Hepatocyte (in vitro differentiated cells): ENCODE measurements around the gene BRD3. TPM values are rescaled to one million over a fixed set of nuclear protein-coding genes. Genes with fewer than 3 reads are reported as not detected.

Experiments used
- DNase-seq: peaks from one replicate; pipeline ENCODE4 v3.0.0-alpha.2; 2016; ENCODE audit warnings: low spot score
- H2AFZ ChIP-seq: fragments of 200-600 bp; sonication (generic); 2 replicates; pipeline ENCODE4 v1.6.0; 2016; ENCODE audit warnings: antibody characterized with exemption, mild to moderate bottlenecking
- H3K27ac ChIP-seq: fragments of 200-600 bp; sonication (generic); 2 replicates; pipeline ENCODE4 v1.5.1; 2016; ENCODE audit warnings: mild to moderate bottlenecking
- H3K27me3 ChIP-seq: fragments of 200-600 bp; sonication (generic); 2 replicates; pipeline ENCODE4 v1.6.1; 2016
- H3K36me3 ChIP-seq: fragments of 200-600 bp; sonication (generic); replicated peaks from 2 replicates; pipeline ENCODE4 v1.5.1; 2016; ENCODE audit warnings: low read depth; ENCODE audit not compliant: insufficient read depth
- H3K4me1 ChIP-seq: fragments of 200-600 bp; sonication (generic); 2 replicates; pipeline ENCODE4 v1.5.1; 2016; ENCODE audit warnings: mild to moderate bottlenecking, moderate library complexity; ENCODE audit not compliant: insufficient read depth
- H3K4me2 ChIP-seq: fragments of 200-600 bp; sonication (generic); 2 replicates; pipeline ENCODE4 v1.6.0; 2016
- H3K4me3 ChIP-seq: fragments of 200-600 bp; sonication (generic); 2 replicates; pipeline ENCODE4 v1.5.1; 2016; ENCODE audit warnings: mild to moderate bottlenecking
- H3K79me2 ChIP-seq: fragments of 200-600 bp; sonication (generic); 2 replicates; pipeline ENCODE4 v1.6.0; 2017; ENCODE audit warnings: mild to moderate bottlenecking
- H3K9me2 ChIP-seq: fragments of 200-600 bp; sonication (generic); replicated peaks from 2 replicates; pipeline ENCODE4 v1.6.0; 2017; ENCODE audit warnings: mild to moderate bottlenecking; ENCODE audit not compliant: insufficient read depth
- H3K9me3 ChIP-seq: fragments of 200-600 bp; sonication (generic); 2 replicates; pipeline ENCODE4 v1.5.1; 2016; ENCODE audit warnings: low read depth, mild to moderate bottlenecking
- H4K20me1 ChIP-seq: fragments of 200-600 bp; sonication (generic); 2 replicates; pipeline ENCODE4 v1.6.0; 2016; ENCODE audit warnings: mild to moderate bottlenecking; ENCODE audit not compliant: insufficient read depth, poor library complexity, severe bottlenecking
- CTCF ChIP-seq: fragments of 200-600 bp; sonication (generic); IDR thresholded peaks from 2 replicates; pipeline ENCODE4 v1.5.1; 2016; ENCODE audit warnings: antibody characterized with exemption, mild to moderate bottlenecking; ENCODE audit not compliant: poor library complexity
- EZH2 ChIP-seq: fragments of 200-600 bp; sonication (generic); IDR thresholded peaks from 2 replicates; pipeline ENCODE4 v1.6.1; 2016; ENCODE audit warnings: antibody characterized with exemption, mild to moderate bottlenecking, borderline replicate concordance
- EZH2phosphoT487 ChIP-seq: fragments of 200-600 bp; sonication (generic); IDR thresholded peaks from one replicate; pipeline ENCODE4 v1.6.1; 2018; ENCODE audit warnings: antibody characterized with exemption, mild to moderate bottlenecking, low read depth, moderate library complexity; ENCODE audit not compliant: unreplicated experiment, severe bottlenecking
- WGBS: methylation state at CpG from one replicate; pipeline ENCODE4 v1.1.6; 2016; ENCODE audit warnings: low lambda C conversion rate; ENCODE audit errors: missing lambda C conversion rate; 5-methylcytosine and 5-hydroxymethylcytosine counted together
- polyA plus RNA-seq: library from polyadenylated mRNA; unstranded; fragments of >200 nt; fragmentation: Nextera tagmentation; extraction: Ambion mirVana; gene quantifications from 2 replicates; pipeline ENCODE4 v1.2.1, GENCODE V29; 2016
- total RNA-seq: library from RNA; depleted of rRNA; stranded (reverse); fragments of >200 nt; gene quantifications from 2 replicates; pipeline ENCODE4 v1.2.3, GENCODE V29; 2014

BRD3 gene
- total and polyA plus RNA-seq, 2 experiments from 2014 or later, result 9.0 to 29.6 TPM

DNA sequence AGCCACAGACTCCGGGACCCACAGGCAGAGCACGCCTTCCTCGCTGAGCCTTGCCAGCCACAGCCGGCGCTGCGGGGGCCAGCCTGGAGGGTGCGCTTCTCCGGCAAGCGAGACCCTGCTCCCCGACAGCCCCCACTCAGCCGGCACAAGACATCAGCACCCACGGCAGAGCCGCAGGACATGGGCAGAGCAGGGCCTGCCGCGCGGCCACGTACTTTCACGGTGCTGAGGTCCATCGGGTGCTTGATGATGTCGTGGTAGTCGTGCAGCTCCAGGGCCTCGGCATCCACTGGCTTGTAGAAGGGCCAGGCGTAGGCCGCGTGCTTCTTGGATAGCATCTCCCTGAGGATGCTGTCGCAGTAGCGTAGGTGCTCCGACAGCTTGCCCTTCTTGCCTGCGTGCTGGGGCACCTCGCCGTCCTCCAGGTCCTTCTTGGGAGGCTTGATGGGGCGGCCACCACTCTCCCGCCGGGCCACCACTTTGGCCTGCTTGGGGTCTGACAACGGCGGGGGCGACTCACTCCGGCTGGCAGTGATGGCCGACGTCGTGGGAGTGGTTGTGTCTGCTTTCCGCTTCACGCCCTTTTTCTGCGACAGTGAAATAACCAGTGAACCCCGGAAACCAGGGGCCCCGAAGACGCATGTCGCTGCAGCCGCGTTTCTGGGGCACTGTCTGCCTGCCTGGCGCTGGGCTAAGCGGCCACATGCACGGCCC, 19.8 kb downstream of the BRD3 start:
- no peak for DNase-seq
- TF ChIP-seq EZH2, result no peak
- no peak for TF ChIP-seq EZH2phosphoT487
- no peak for TF ChIP-seq CTCF
- Histone ChIP-seq H4K20me1 (peaks cover 9% of the 10 kb centered on the region), H3K4me2 (no peak overlapping the region), H3K79me2 (peaks cover 13% of the 10 kb centered on the region), H3K9me2 (no peaks in the 10 kb centered on the region), H3K4me3 (no peak overlapping the region), H3K4me1 (no peaks in the 10 kb centered on the region), H3K36me3 (no peaks in the 10 kb centered on the region), H3K27me3 (no peaks in the 10 kb centered on the region), H2AFZ (no peak overlapping the region), H3K27ac (no peak overlapping the region), H3K9me3 (no peaks in the 10 kb centered on the region)
- WGBS, result 98% methylated on average over 50 of the region's 53 CpGs

DNA sequence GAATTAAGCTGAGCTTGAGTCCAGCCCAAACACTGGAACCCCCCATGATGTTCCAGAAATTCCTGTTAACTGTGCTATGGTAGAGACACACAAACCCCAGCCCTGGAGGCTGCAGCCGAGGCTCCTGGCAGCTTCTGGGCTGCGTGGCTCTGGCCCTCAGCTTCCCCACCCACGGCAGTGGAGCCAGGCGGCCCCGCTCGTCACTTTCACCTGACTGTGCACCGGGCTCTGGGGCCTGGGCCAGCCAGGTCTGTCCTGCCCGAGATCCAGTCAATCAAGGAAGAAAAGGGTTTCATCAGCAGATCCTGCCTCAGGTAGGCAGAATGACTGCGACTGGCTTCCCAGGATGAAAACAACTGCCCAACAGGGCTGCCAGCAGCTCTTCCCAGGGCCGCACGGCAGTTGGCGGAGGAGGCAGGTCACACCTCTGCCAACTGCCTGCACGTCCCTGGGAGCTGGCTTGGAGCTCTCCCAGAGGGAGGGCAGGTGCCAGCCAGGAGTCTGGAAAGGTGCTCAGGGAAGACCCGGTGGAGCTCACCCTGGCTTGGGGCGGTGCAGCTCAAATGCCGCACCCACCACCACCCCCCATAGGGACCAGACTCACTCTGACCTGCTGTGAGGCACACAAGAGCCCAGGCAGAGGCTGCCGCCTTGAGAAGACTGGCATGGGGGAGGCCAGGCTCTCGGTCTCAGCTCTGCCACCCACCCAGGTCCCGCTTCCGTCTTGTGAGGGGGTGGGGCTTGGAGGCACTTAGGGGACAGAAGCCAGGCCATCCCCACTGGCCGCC, 20.7 kb downstream of the BRD3 start:
- H3K79me2 ChIP-seq, result peaks cover 4% of the 10 kb centered on the region
- H2AFZ ChIP-seq, result no peak overlapping the region
- H3K36me3 ChIP-seq, result no peaks in the 10 kb centered on the region
- no peaks in the 10 kb centered on the region for H3K27me3 ChIP-seq
- TF ChIP-seq CTCF (no peak), EZH2 (no peak), EZH2phosphoT487 (no peak)
- H3K9me2 ChIP-seq, result no peaks in the 10 kb centered on the region
- no peak for DNase-seq
- H3K4me1 ChIP-seq, result no peaks in the 10 kb centered on the region
- no peak overlapping the region for H3K27ac ChIP-seq
- no peak overlapping the region for H3K4me3 ChIP-seq
- no peaks in the 10 kb centered on the region for H3K9me3 ChIP-seq
- no peak overlapping the region for H3K4me2 ChIP-seq
- 96% methylated on average over 21 of the region's 21 CpGs for WGBS
- no peaks in the 10 kb centered on the region for H4K20me1 ChIP-seq

- H3K36me3 ChIP-seq, result no peaks in the 10 kb centered on the region
- no peaks in the 10 kb centered on the region for H4K20me1 ChIP-seq
- H2AFZ ChIP-seq, result no peak overlapping the region
- H3K27me3 ChIP-seq, result no peaks in the 10 kb centered on the region
- 93% methylated on average over 26 of the region's 26 CpGs for WGBS
- no peak for DNase-seq
- no peak overlapping the region for H3K27ac ChIP-seq
- no peaks in the 10 kb centered on the region for H3K79me2 ChIP-seq
- H3K4me3 ChIP-seq, result no peak overlapping the region
- H3K9me3 ChIP-seq, result no peaks in the 10 kb centered on the region
- H3K4me1 ChIP-seq, result no peaks in the 10 kb centered on the region
- no peak for TF ChIP-seq CTCF
- TF ChIP-seq EZH2phosphoT487, result no peak
- TF ChIP-seq EZH2, result no peak
- H3K9me2 ChIP-seq, result no peaks in the 10 kb centered on the region
- H3K4me2 ChIP-seq, result no peak overlapping the region
Measured at GRCh38 chr9:134045841-134046544, 21.8 kb downstream of the BRD3 start.
